SK-N-MC (cell line): ENCODE data around the gene RHOH.

ENCODE experiments used
- EZH2 ChIP-seq: fragments of 200-600 bp; sonication (generic); IDR thresholded peaks from one replicate; pipeline ENCODE4 v1.6.1; 2017; ENCODE audit warnings: antibody characterized with exemption
- FOXP2 ChIP-seq: optimal IDR thresholded peaks from 2 replicates; pipeline ENCODE3; 2011; ENCODE audit warnings: mild to moderate bottlenecking, moderate library complexity; ENCODE audit not compliant: insufficient read depth; ENCODE audit errors: extremely low read length, control extremely low read depth
- POLR2AphosphoS5 ChIP-seq: IDR thresholded peaks from 2 replicates; pipeline ENCODE4 v1.6.1; 2012; ENCODE audit warnings: mild to moderate bottlenecking, low read depth, low read length, borderline replicate concordance

- TF ChIP-seq EZH2 (no peak), POLR2AphosphoS5 (no peak), FOXP2 (no peak)
Observed at GRCh38 chr4:40185830-40186664, 10.8 kb upstream of the RHOH start.
